Kasumi-1 (cell line): Measurements from ENCODE around the gene FBXO36.
"Not testable (repeated sequence)": the region's sequence is repeated elsewhere in the genome, so short reads cannot be mapped to it uniquely, and the experiment has no call there.

Experiments
- DNase-seq, 2 experiments: peaks; one replicate each; lab custom pipeline; 2025; lab: John Stamatoyannopoulos, UW

Gene FBXO36

GRCh38 chr2:229910832-229911412, 11.4 kb upstream of the FBXO36 start:
- peak; percentile 3 to 29 for DNase-seq

- DNase-seq: no peak
These were observed 8.1 kb upstream of the FBXO36 start for GRCh38 chr2:229914171-229914570.

- DNase-seq: no peak
These were observed 4.5 kb upstream of the FBXO36 start for GRCh38 chr2:229917793-229918192.

- peak in 1 of 2 experiments; percentile 10 for DNase-seq
These were observed 2.2 kb upstream of the FBXO36 start for GRCh38 chr2:229920011-229920641.

GRCh38 chr2:229921101-229921891, 1.0 kb upstream of the FBXO36 start:
- peak in 1 of 2 experiments; percentile 41 for DNase-seq

- DNase-seq: peak; percentile 66 to 69
These were observed 333 bp upstream of the FBXO36 start, which contains the start of gene TRIP12 for GRCh38 chr2:229921892-229922448. Gene TRIP12 (minus strand): TSS chr2:229922009. CDS start chr2:229880079, 41,930 bp downstream.

GRCh38 chr2:229924541-229924940, 2.2 kb downstream of the FBXO36 start:
- DNase-seq: not testable (repeated sequence)

- DNase-seq: no peak
These were observed 2.9 kb downstream of the FBXO36 start for GRCh38 chr2:229925201-229925600.

- DNase-seq: no peak
These were observed 5.6 kb downstream of the FBXO36 start for GRCh38 chr2:229927817-229928321.

- DNase-seq: no peak
These were observed 8.4 kb downstream of the FBXO36 start for GRCh38 chr2:229930656-229931055.

- no peak for DNase-seq
These were observed 8.9 kb downstream of the FBXO36 start for GRCh38 chr2:229931241-229931640.

GRCh38 chr2:229937537-229937936, 15.2 kb downstream of the FBXO36 start:
- DNase-seq: no peak

GRCh38 chr2:229942671-229943070, 20.4 kb downstream of the FBXO36 start:
- no peak for DNase-seq

GRCh38 chr2:229943171-229943570, 20.9 kb downstream of the FBXO36 start:
- DNase-seq: no peak

- no peak for DNase-seq
These were observed 21.6 kb downstream of the FBXO36 start for GRCh38 chr2:229943770-229944449.

- no peak for DNase-seq
These were observed 23.7 kb downstream of the FBXO36 start for GRCh38 chr2:229945975-229946374.

- DNase-seq: no peak
These were observed 25.2 kb downstream of the FBXO36 start for GRCh38 chr2:229947544-229947943.

GRCh38 chr2:229952256-229952835, 30.0 kb downstream of the FBXO36 start:
- DNase-seq: no peak

GRCh38 chr2:229955663-229956062, 33.4 kb downstream of the FBXO36 start:
- DNase-seq: no peak

GRCh38 chr2:229956491-229956890, 34.2 kb downstream of the FBXO36 start:
- no peak for DNase-seq

GRCh38 chr2:229963596-229963995, 41.3 kb downstream of the FBXO36 start:
- DNase-seq: not testable (repeated sequence)
